ENCODE data around the gene MYCBP.

DNA sequence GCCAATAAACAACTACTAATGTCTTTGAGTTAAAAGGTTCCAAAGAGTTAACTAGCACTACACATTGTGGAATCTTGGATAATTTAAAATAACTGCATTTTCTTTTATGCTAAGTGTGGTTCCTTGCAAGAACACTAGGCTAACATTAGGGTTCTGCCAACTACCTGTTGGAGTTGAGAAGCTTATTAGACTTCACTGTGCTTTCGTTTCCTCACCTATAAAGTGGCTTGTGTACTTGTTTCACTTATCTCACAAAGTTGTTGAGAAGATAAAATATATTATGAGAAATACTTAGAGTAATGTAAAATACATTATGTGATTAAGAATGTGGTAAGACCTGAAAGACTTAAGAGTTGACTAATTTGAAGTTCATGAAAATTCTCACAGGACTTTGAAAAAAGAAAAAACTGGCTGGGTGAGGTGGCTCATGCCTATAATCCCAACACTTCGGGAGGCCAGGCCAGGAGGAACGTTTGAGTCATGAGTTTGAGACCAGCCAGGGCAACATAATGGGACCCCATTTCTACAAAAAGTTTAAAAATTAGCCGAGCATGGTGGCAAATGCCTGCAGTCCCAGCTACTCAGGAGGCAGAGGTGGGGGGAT, 7.9 kb downstream of the MYCBP start:
- no peak for TF ChIP-seq CTCF (conservative IDR thresholded peaks at IDR 0.05; ENCODE audit: low read depth, low read length)
- TF ChIP-seq EZH2 (IDR thresholded peaks at IDR 0.05; ENCODE audit: borderline replicate concordance, low read depth, low read length, poor library complexity, severe bottlenecking) = no peak
